Neural progenitor cell (in vitro differentiated cells): ENCODE measurements around the gene TIMM23. TPM values are rescaled to one million over a fixed set of nuclear protein-coding genes. Genes with fewer than 3 reads are reported as not detected.
"Not testable (repeated sequence)": the region's sequence is repeated elsewhere in the genome, so short reads cannot be mapped to it uniquely, and the experiment has no call there.

Source experiments
- DNase-seq: peaks from one replicate; pipeline ENCODE4 v3.0.0-alpha.2; 2016; ENCODE audit warnings: low spot score
- H2AFZ ChIP-seq: fragments of 200-600 bp; sonication (generic); replicated peaks from 2 replicates; pipeline ENCODE4 v1.6.1; 2016; ENCODE audit warnings: antibody characterized with exemption
- H3F3A ChIP-seq: fragments of 200-600 bp; sonication (generic); 2 replicates; pipeline ENCODE4 v1.6.1; 2016; ENCODE audit warnings: antibody characterized with exemption, low read depth
- H3K27ac ChIP-seq: fragments of 200-600 bp; sonication (generic); 2 replicates; pipeline ENCODE4 v1.5.1; 2016; ENCODE audit warnings: mild to moderate bottlenecking
- H3K27me3 ChIP-seq: fragments of 200-600 bp; sonication (generic); 2 replicates; pipeline ENCODE4 v1.6.1; 2016; ENCODE audit warnings: mild to moderate bottlenecking, moderate library complexity
- H3K36me3 ChIP-seq: fragments of 200-600 bp; sonication (generic); 2 replicates; pipeline ENCODE4 v1.5.1; 2016
- H3K4me1 ChIP-seq: fragments of 200-600 bp; sonication (generic); 2 replicates; pipeline ENCODE4 v1.6.1; 2016; ENCODE audit warnings: mixed run types
- H3K4me2 ChIP-seq: fragments of 200-600 bp; sonication (generic); 2 replicates; pipeline ENCODE4 v1.6.1; 2016
- H3K4me3 ChIP-seq: fragments of 200-600 bp; sonication (generic); 2 replicates; pipeline ENCODE4 v1.5.1; 2016
- H3K79me2 ChIP-seq: fragments of 200-600 bp; sonication (generic); 2 replicates; pipeline ENCODE4 v1.6.1; 2016; ENCODE audit warnings: low read depth
- H3K9ac ChIP-seq: fragments of 200-600 bp; sonication (generic); 2 replicates; pipeline ENCODE4 v1.6.1; 2016
- H3K9me3 ChIP-seq: fragments of 200-600 bp; sonication (generic); 2 replicates; pipeline ENCODE4 v1.5.1; 2016; ENCODE audit warnings: low read depth
- H4K20me1 ChIP-seq: fragments of 200-600 bp; sonication (generic); 2 replicates; pipeline ENCODE4 v1.6.1; 2016; ENCODE audit warnings: low read depth
- H3K27ac Mint-ChIP-seq: 3 replicates; pipeline ENCODE4 v1.8.0; 2021; ENCODE audit warnings: mixed read lengths
- H3K27me3 Mint-ChIP-seq: 2 replicates; pipeline ENCODE4 v1.8.0; 2022; ENCODE audit warnings: low read depth, mild to moderate bottlenecking, inconsistent platforms, moderate library complexity, mixed read lengths; ENCODE audit not compliant: insufficient read depth
- H3K36me3 Mint-ChIP-seq: 3 replicates; pipeline ENCODE4 v1.8.0; 2021; ENCODE audit warnings: mixed read lengths
- H3K4me1 Mint-ChIP-seq: 3 replicates; pipeline ENCODE4 v1.8.0; 2021; ENCODE audit warnings: mixed read lengths
- H3K4me3 Mint-ChIP-seq: 3 replicates; pipeline ENCODE4 v1.8.0; 2021; ENCODE audit warnings: mild to moderate bottlenecking, moderate library complexity, mixed read lengths
- H3K9me3 Mint-ChIP-seq: 3 replicates; pipeline ENCODE4 v1.8.0; 2020; ENCODE audit warnings: mixed read lengths
- CTCF ChIP-seq: fragments of 200-600 bp; sonication (generic); IDR thresholded peaks from 2 replicates; pipeline ENCODE4 v1.5.1; 2017; ENCODE audit warnings: antibody characterized with exemption, mild to moderate bottlenecking
- EZH2 ChIP-seq: fragments of 200-600 bp; sonication (generic); IDR thresholded peaks from 2 replicates; pipeline ENCODE4 v1.6.1; 2017; ENCODE audit warnings: antibody characterized with exemption, mild to moderate bottlenecking, moderate library complexity
- EZH2phosphoT487 ChIP-seq: fragments of 200-600 bp; sonication (generic); IDR thresholded peaks from 2 replicates; pipeline ENCODE4 v1.6.1; 2017; ENCODE audit warnings: antibody characterized with exemption
- total RNA-seq: library from RNA; depleted of rRNA; stranded (reverse); fragments of >200 nt; gene quantifications from 2 replicates; pipeline ENCODE4 v1.2.3, GENCODE V29; 2015; ENCODE audit warnings: low replicate concordance

The TIMM23 gene
- total RNA-seq, 1 donor from 2014 or later = 85.4 TPM

- Mint-ChIP-seq H3K36me3 (no peaks in the 10 kb centered on the region), H3K9me3 (no peaks in the 10 kb centered on the region)
Measured at GRCh38 chr10:46048152-46048551, 75.9 kb downstream of the TIMM23 start.

GRCh38 chr10:46049497-46049831 lies 77.2 kb downstream of the TIMM23 start:
- H4K20me1 ChIP-seq, H3K27me3 ChIP-seq, H3K4me2 ChIP-seq, H3K36me3 Mint-ChIP-seq, H3F3A ChIP-seq, H3K4me1 Mint-ChIP-seq, H3K4me3 ChIP-seq, H3K27me3 Mint-ChIP-seq, H3K9me3 ChIP-seq, H3K9ac ChIP-seq, H2AFZ ChIP-seq, H3K27ac Mint-ChIP-seq, H3K79me2 ChIP-seq, DNase-seq, H3K4me3 Mint-ChIP-seq, H3K27ac ChIP-seq, H3K36me3 ChIP-seq, H3K9me3 Mint-ChIP-seq: not testable (repeated sequence)
- H3K4me1 ChIP-seq = peaks cover 16% of the 10 kb centered on the region

More at GRCh38 chr10:46048152-46048551, 75.9 kb downstream of the TIMM23 start:
- no peak for DNase-seq
- no peak for TF ChIP-seq EZH2phosphoT487
- Histone ChIP-seq H3K9ac (no peak overlapping the region), H3K4me2 (no peak overlapping the region), H3F3A (peaks cover 9% of the 10 kb centered on the region), H3K9me3 (no peaks in the 10 kb centered on the region), H3K4me1 (peaks cover 16% of the 10 kb centered on the region), H3K4me3 (no peak overlapping the region), H3K79me2 (no peaks in the 10 kb centered on the region), H4K20me1 (no peaks in the 10 kb centered on the region), H3K27me3 (no peaks in the 10 kb centered on the region), H2AFZ (no peak overlapping the region), H3K27ac (no peak overlapping the region), H3K36me3 (no peaks in the 10 kb centered on the region)
- Mint-ChIP-seq H3K4me3 (no peak overlapping the region), H3K4me1 (peaks cover 4% of the 10 kb centered on the region), H3K27me3 (peaks cover 8% of the 10 kb centered on the region), H3K27ac (no peak overlapping the region)

- no peak overlapping the region for H3K27ac Mint-ChIP-seq
- H3K9me3 ChIP-seq = no peaks in the 10 kb centered on the region
- DNase-seq = no peak
- H3K4me1 Mint-ChIP-seq = peaks cover 4% of the 10 kb centered on the region
- H3K36me3 ChIP-seq = no peaks in the 10 kb centered on the region
- H4K20me1 ChIP-seq = no peaks in the 10 kb centered on the region
- TF ChIP-seq EZH2phosphoT487 = no peak
- TF ChIP-seq EZH2 = no peak
- TF ChIP-seq CTCF = no peak
- peaks cover 10% of the 10 kb centered on the region for H3K27me3 ChIP-seq
- no peak overlapping the region for H3K4me2 ChIP-seq
- H3K27me3 Mint-ChIP-seq = peaks cover 9% of the 10 kb centered on the region
- H3K79me2 ChIP-seq = no peaks in the 10 kb centered on the region
- H3K4me1 ChIP-seq = peaks cover 16% of the 10 kb centered on the region
- H3K4me3 ChIP-seq = no peak overlapping the region
- no peak overlapping the region for H2AFZ ChIP-seq
- no peak overlapping the region for H3K9ac ChIP-seq
- H3K4me3 Mint-ChIP-seq = no peak overlapping the region
- no peak overlapping the region for H3K27ac ChIP-seq
- peaks cover 9% of the 10 kb centered on the region for H3F3A ChIP-seq
- H3K36me3 Mint-ChIP-seq = no peaks in the 10 kb centered on the region
- H3K9me3 Mint-ChIP-seq = no peaks in the 10 kb centered on the region
Measured at GRCh38 chr10:46050941-46051623, 78.8 kb downstream of the TIMM23 start.

GRCh38 chr10:46052057-46052790 lies 79.9 kb downstream of the TIMM23 start:
- Histone ChIP-seq H3K9ac (no peak overlapping the region), H3K4me1 (peaks cover 16% of the 10 kb centered on the region), H4K20me1 (no peaks in the 10 kb centered on the region), H2AFZ (peak overlapping the region; percentile 27), H3K27me3 (peaks cover 10% of the 10 kb centered on the region), H3K4me3 (no peak overlapping the region), H3K9me3 (no peaks in the 10 kb centered on the region), H3K27ac (peak overlapping the region; percentile 9), H3K36me3 (no peaks in the 10 kb centered on the region), H3K4me2 (peak overlapping the region; percentile 6), H3F3A (peaks cover 9% of the 10 kb centered on the region), H3K79me2 (no peaks in the 10 kb centered on the region)
- H3K27me3 Mint-ChIP-seq = peaks cover 7% of the 10 kb centered on the region
- no peak overlapping the region for H3K27ac Mint-ChIP-seq
- peak; percentile 51 for DNase-seq
- peaks cover 4% of the 10 kb centered on the region for H3K9me3 Mint-ChIP-seq
- no peaks in the 10 kb centered on the region for H3K36me3 Mint-ChIP-seq
- no peak overlapping the region for H3K4me3 Mint-ChIP-seq
- TF ChIP-seq CTCF (no peak), EZH2phosphoT487 (no peak), EZH2 (no peak)
- peaks cover 4% of the 10 kb centered on the region for H3K4me1 Mint-ChIP-seq
